Ishikawa (cell line): Measurements from ENCODE around the gene MAML1.

Experiments
- EGR1 ChIP-seq: IDR thresholded peaks from 2 replicates; pipeline ENCODE4 v1.6.1; 2012
- EP300 ChIP-seq: IDR thresholded peaks from 2 replicates; pipeline ENCODE4 v1.6.1; 2012; ENCODE audit warnings: borderline replicate concordance
- FOXM1 ChIP-seq: IDR thresholded peaks from 2 replicates; pipeline ENCODE4 v1.6.1; 2012; ENCODE audit warnings: low read depth, borderline replicate concordance
- MAX ChIP-seq: IDR thresholded peaks from 2 replicates; pipeline ENCODE4 v1.6.1; 2012
- NFIC ChIP-seq: IDR thresholded peaks from 2 replicates; pipeline ENCODE4 v1.6.1; 2012
- RAD21 ChIP-seq: IDR thresholded peaks from 2 replicates; pipeline ENCODE4 v1.6.1; 2012; ENCODE audit warnings: low read depth
- REST ChIP-seq: IDR thresholded peaks from 2 replicates; pipeline ENCODE4 v1.6.1; 2012; ENCODE audit warnings: low read depth, mild to moderate bottlenecking
- TAF1 ChIP-seq: IDR thresholded peaks from 2 replicates; pipeline ENCODE4 v1.6.1; 2012; ENCODE audit warnings: low read depth, mild to moderate bottlenecking
- TEAD4 ChIP-seq: IDR thresholded peaks from 2 replicates; pipeline ENCODE4 v1.6.1; 2012
- USF1 ChIP-seq: IDR thresholded peaks from 2 replicates; pipeline ENCODE4 v1.6.1; 2012

- peak; percentile 24 for TF ChIP-seq TAF1
- TF ChIP-seq USF1, result peak; percentile 94
- TF ChIP-seq RAD21, result no peak
- no peak for TF ChIP-seq MAX
- TF ChIP-seq EP300, result peak; percentile 63; the same call in 1 of the 2 replicates
- TF ChIP-seq REST, result no peak
- TF ChIP-seq TEAD4, result 0 out of 2 replicates have a peak, but pooled peaks have one; percentile 18
- 0 out of 2 replicates have a peak, but pooled peaks have one; percentile 28 for TF ChIP-seq EGR1
- TF ChIP-seq NFIC, result peak; percentile 64
- no peak for TF ChIP-seq FOXM1
Measured at GRCh38 chr5:179818746-179819295, 86.2 kb downstream of the MAML1 start.
